Testis (tissue), 3 donors: ENCODE results near the gene MDM4. TPM values are rescaled to one million over a fixed set of nuclear protein-coding genes. Genes with fewer than 3 reads are reported as not detected.

Experiments used
- DNase-seq: peaks from one replicate; pipeline ENCODE4 v3.0.0-alpha.2; 2019
- H3K27ac ChIP-seq, 2 donors: fragments of 200-600 bp; sonication (generic); one replicate each; pipeline ENCODE4 v1.5.1; 2019
- H3K27me3 ChIP-seq: fragments of 200-600 bp; sonication (generic); one replicate; pipeline ENCODE4 v1.5.1; 2019
- H3K36me3 ChIP-seq: fragments of 200-600 bp; sonication (generic); one replicate; pipeline ENCODE4 v1.5.1; 2017; ENCODE audit warnings: low read depth; ENCODE audit errors: missing control alignments
- H3K4me1 ChIP-seq: fragments of 200-600 bp; sonication (generic); one replicate; pipeline ENCODE4 v1.5.1; 2019
- H3K4me3 ChIP-seq, 2 donors: fragments of 200-600 bp; sonication (generic); one replicate each; pipeline ENCODE4 v1.5.1; 2017 to 2019
- H3K9me3 ChIP-seq: fragments of 200-600 bp; sonication (generic); one replicate; pipeline ENCODE4 v1.5.1; 2017
- CTCF ChIP-seq, 3 experiments: fragments of 450-650 bp in 2 of 3; fragments of 200-600 bp in 1 of 3; sonication (generic) in 1 of 3; IDR thresholded peaks; one replicate each; pipeline ENCODE4 v1.5.1; 2016 to 2019; ENCODE audit warnings: antibody characterized with exemption in 3 of 3, mild to moderate bottlenecking in 2 of 3, moderate library complexity in 1 of 3
- POLR2A ChIP-seq: fragments of 450-650 bp; IDR thresholded peaks from one replicate; pipeline ENCODE4 v1.6.1; 2017; ENCODE audit warnings: antibody characterized with exemption, mild to moderate bottlenecking, moderate library complexity
- WGBS, 2 donors: methylation state at CpG; one replicate each; pipeline ENCODE4 v1.1.5; 2018; 5-methylcytosine and 5-hydroxymethylcytosine counted together
- intact Hi-C: fragments of 100-400 bp; cut with DNase I; formaldehyde crosslinking; loops from one replicate; pipeline ENCODE4 v1.15.1; 2023; ENCODE audit warnings: low total_unique reads
- polyA plus RNA-seq: library from polyadenylated mRNA; stranded (reverse); fragments of 350-450 nt; fragmentation: Illumina TruSeq; extraction: RNeasy Lipid Tissue Mini Kit (QIAGEN cat#74804); gene quantifications from one replicate; pipeline ENCODE4 v1.2.3, GENCODE V29; 2014; ENCODE audit warnings: low read depth, low replicate concordance; ENCODE audit not compliant: insufficient read depth
- total RNA-seq, 2 donors: library from RNA; depleted of rRNA; stranded (reverse); fragments of >200 nt; gene quantifications; one replicate each; pipeline ENCODE4 v1.2.3, GENCODE V29; 2016

The MDM4 gene
- total and polyA plus RNA-seq, 3 donors from 2014 or later, result 43.3 to 110 (median 96.2) TPM

- no peak for DNase-seq
- H3K4me1 ChIP-seq, result peaks cover 11% of the 10 kb centered on the region
- H3K27me3 ChIP-seq, result no peaks in the 10 kb centered on the region
- intact Hi-C loops, result no loop called here
- no peaks in the 10 kb centered on the region for H3K36me3 ChIP-seq
- H3K27ac ChIP-seq, result no peak overlapping the region
- WGBS, 2 donors, result 46 to 52% methylated on average over 8 of the region's 8 CpGs
- TF ChIP-seq CTCF (IDR thresholded peaks at IDR 0.05) (no peak), POLR2A (no peak)
- H3K4me3 ChIP-seq, result no peak overlapping the region
- H3K9me3 ChIP-seq, result no peaks in the 10 kb centered on the region
Measured at GRCh38 chr1:204574016-204574864, 58.0 kb downstream of the MDM4 start.

- no peak for TF ChIP-seq POLR2A
- TF ChIP-seq CTCF (IDR thresholded peaks at IDR 0.05), result no peak
- Histone ChIP-seq H3K27me3 (no peaks in the 10 kb centered on the region), H3K4me1 (peaks cover 13% of the 10 kb centered on the region), H3K9me3 (no peaks in the 10 kb centered on the region), H3K4me3 (no peak overlapping the region), H3K27ac (no peak overlapping the region), H3K36me3 (no peaks in the 10 kb centered on the region)
- intact Hi-C loops, result no loop called here
- WGBS, 2 donors, result 25 to 43% methylated on average over 3 of the region's 3 CpGs
- peak; percentile 53 for DNase-seq
Measured at GRCh38 chr1:204574865-204575163, 58.6 kb downstream of the MDM4 start.

GRCh38 chr1:204575221-204576190 is 59.3 kb downstream of the MDM4 start:
- TF ChIP-seq CTCF (IDR thresholded peaks at IDR 0.05) (no peak), POLR2A (no peak)
- Histone ChIP-seq H3K4me1 (peaks cover 13% of the 10 kb centered on the region), H3K27me3 (no peaks in the 10 kb centered on the region), H3K27ac (no peak overlapping the region), H3K36me3 (no peaks in the 10 kb centered on the region), H3K9me3 (no peaks in the 10 kb centered on the region), H3K4me3 (no peak overlapping the region)
- 86 to 87% methylated on average over 13 of the region's 13 CpGs for WGBS, 2 donors
- intact Hi-C loops, result no loop called here
- DNase-seq, result no peak

- no peaks in the 10 kb centered on the region for H3K36me3 ChIP-seq
- H3K9me3 ChIP-seq, result no peaks in the 10 kb centered on the region
- H3K4me1 ChIP-seq, result peaks cover 13% of the 10 kb centered on the region
- 92 to 93% methylated on average over 8 of the region's 8 CpGs for WGBS, 2 donors
- intact Hi-C loops, result no loop called here
- DNase-seq, result no peak
- H3K4me3 ChIP-seq, result no peak overlapping the region
- H3K27me3 ChIP-seq, result no peaks in the 10 kb centered on the region
- TF ChIP-seq POLR2A (no peak), CTCF (IDR thresholded peaks at IDR 0.05) (no peak)
- H3K27ac ChIP-seq, result no peak overlapping the region
Measured at GRCh38 chr1:204576422-204576821, 60.2 kb downstream of the MDM4 start.
